ENCODE results near the gene NFKBIZ. TPM values are rescaled to one million over a fixed set of nuclear protein-coding genes. Genes with fewer than 3 reads are reported as not detected.

The NFKBIZ gene
- total and polyA plus RNA-seq, 9 of the 15 experiments (the other 6 are each of a cell fraction or from before 2014, with no cell fraction given) = 1.2 to 13.7 (median 5.7) TPM

GRCh38 chr3:101806491-101806890 lies 42.8 kb upstream of the NFKBIZ start (continued):
- TF ChIP-seq ZNF274 (IDR thresholded peaks at IDR 0.05; ENCODE audit: borderline replicate concordance, low read depth, low read length) = no peak
- no peak for TF ChIP-seq ZBTB33 (CRISPR knock-in tag; IDR thresholded peaks at IDR 0.05)
- TF ChIP-seq E2F8 (IDR thresholded peaks at IDR 0.05; ENCODE audit: low read depth, partially characterized antibody) = no peak

- Histone ChIP-seq H3K79me2 (ENCODE audit: control insufficient read depth, insufficient read depth, low read length) (no peaks in the 10 kb centered on the region), H3K4me1 (replicated peaks in 1 of 2; ENCODE audit: control insufficient read depth in 2 of 2, insufficient read depth in 2 of 2, low read length in 2 of 2) (no peaks in the 10 kb centered on the region), H3K27me3 (ENCODE audit: control insufficient read depth in 2 of 2, insufficient read depth in 2 of 2, low read length in 2 of 2) (no peaks in the 10 kb centered on the region), H3K9me3 (replicated peaks; ENCODE audit: control insufficient read depth, insufficient read depth, low read depth, low read length) (no peaks in the 10 kb centered on the region), H3K4me2 (ENCODE audit: insufficient read depth, low read length) (no peak overlapping the region), H3K9ac (ENCODE audit: insufficient read depth in 1 of 2, low read depth in 2 of 2, low read length in 2 of 2) (no peak overlapping the region), H3K36me3 (ENCODE audit: control insufficient read depth, insufficient read depth, low read length) (no peaks in the 10 kb centered on the region), H2AFZ (ENCODE audit: low read depth, low read length) (no peak overlapping the region), H4K20me1 (replicated peaks; ENCODE audit: control insufficient read depth, insufficient read depth, low read length) (no peaks in the 10 kb centered on the region), H3K9me1 (ENCODE audit: control insufficient read depth, insufficient read depth, low read length) (no peaks in the 10 kb centered on the region), H3K4me3 (no peak overlapping the region), H3K27ac (ENCODE audit: extremely low read depth, low read depth, low read length) (no peak overlapping the region)
- no TSS peak for BruUV-seq (replicated peaks)
- FAIRE-seq = no peak
- DNase-seq (ENCODE audit: extremely low read depth in 1 of 4, low spot score in 3 of 4) = no peak
- intact Hi-C loops (cut with micrococcal nuclease) = no loop called here
- no peak for TF ChIP-seq BDP1 (IDR thresholded peaks at IDR 0.05; ENCODE audit: insufficient read depth, insufficient read length)
- TF ChIP-seq PHB (CRISPR knock-in tag; IDR thresholded peaks at IDR 0.05) = no peak
- TF ChIP-seq PPARD (CRISPR knock-in tag; IDR thresholded peaks at IDR 0.05) = no peak
- no peak for TF ChIP-seq NR2C2 (CRISPR knock-in tag; IDR thresholded peaks at IDR 0.05)
- no peak for TF ChIP-seq NR2C2 (tag; IDR thresholded peaks at IDR 0.05)
- TF ChIP-seq ZFP30 (CRISPR knock-in tag; IDR thresholded peaks at IDR 0.05; ENCODE audit: borderline replicate concordance) = no peak
- TF ChIP-seq CBFA2T3 (IDR thresholded peaks at IDR 0.05) = no peak
- TF ChIP-seq BRD4 (IDR thresholded peaks at IDR 0.05) = no peak
- TF ChIP-seq PHF8 (IDR thresholded peaks at IDR 0.05; ENCODE audit: borderline replicate concordance, low read length) = no peak
- TF ChIP-seq TEAD1 (CRISPR knock-in tag; IDR thresholded peaks at IDR 0.05) = no peak
- TF ChIP-seq, protein P1, sequence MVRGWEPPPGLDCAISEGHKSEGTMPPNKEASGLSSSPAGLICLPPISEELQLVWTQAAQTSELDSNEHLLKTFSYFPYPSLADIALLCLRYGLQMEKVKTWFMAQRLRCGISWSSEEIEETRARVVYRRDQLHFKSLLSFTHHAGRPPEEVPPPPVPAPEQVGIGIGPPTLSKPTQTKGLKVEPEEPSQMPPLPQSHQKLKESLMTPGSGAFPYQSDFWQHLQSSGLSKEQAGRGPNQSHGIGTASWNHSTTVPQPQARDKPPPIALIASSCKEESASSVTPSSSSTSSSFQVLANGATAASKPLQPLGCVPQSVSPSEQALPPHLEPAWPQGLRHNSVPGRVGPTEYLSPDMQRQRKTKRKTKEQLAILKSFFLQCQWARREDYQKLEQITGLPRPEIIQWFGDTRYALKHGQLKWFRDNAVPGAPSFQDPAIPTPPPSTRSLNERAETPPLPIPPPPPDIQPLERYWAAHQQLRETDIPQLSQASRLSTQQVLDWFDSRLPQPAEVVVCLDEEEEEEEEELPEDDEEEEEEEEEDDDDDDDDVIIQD (CRISPR knock-in tag; IDR thresholded peaks at IDR 0.05) = no peak
- TF ChIP-seq PHTF2 (CRISPR knock-in tag; IDR thresholded peaks at IDR 0.05) = no peak
- TF ChIP-seq SUPT5H (IDR thresholded peaks at IDR 0.05) = no peak
- TF ChIP-seq ZNF707 (CRISPR knock-in tag; conservative IDR thresholded peaks at IDR 0.05) = no peak
- in situ Hi-C loops (cut with MboI) = loop anchor here (25.0 kb wide), 1 partner anchor 729 kb away; no protein-coding TSS in a partner anchor
- 5% methylated on average over 2 of the region's 2 CpGs for WGBS (ENCODE audit: insufficient coverage, low coverage, missing lambda C conversion rate)
- POLR2A ChIA-PET = no interaction called here
- ATAC-seq = no peak
- CTCF ChIA-PET (ENCODE audit: low intra/inter-chr PET ratio) = interaction anchor here (2.1 kb wide), 1 partner anchor 417 kb away, joined by 25 read pairs; no protein-coding TSS in a partner anchor
Observed at GRCh38 chr3:101807888-101808287, 41.4 kb upstream of the NFKBIZ start.
